Hindlimb muscle (tissue), 1 donor: Measurements from ENCODE around the gene PIK3R6. TPM values are rescaled to one million over a fixed set of nuclear protein-coding genes. Genes with fewer than 3 reads are reported as not detected.
"Not testable (repeated sequence)": the region's sequence is repeated elsewhere in the genome, so short reads cannot be mapped to it uniquely, and the experiment has no call there.

Source experiments
- DNase-seq: peaks from one replicate; pipeline ENCODE4 v3.0.0-alpha.2; 2013
- polyA plus RNA-seq: library from polyadenylated mRNA; unstranded; fragments of 120-200 nt; gene quantifications from one replicate; pipeline ENCODE4 v1.2.1, GENCODE V29; 2013; ENCODE audit not compliant: insufficient read length

PIK3R6 gene
- polyA plus RNA-seq, 1 donor = 5.4 TPM

DNA sequence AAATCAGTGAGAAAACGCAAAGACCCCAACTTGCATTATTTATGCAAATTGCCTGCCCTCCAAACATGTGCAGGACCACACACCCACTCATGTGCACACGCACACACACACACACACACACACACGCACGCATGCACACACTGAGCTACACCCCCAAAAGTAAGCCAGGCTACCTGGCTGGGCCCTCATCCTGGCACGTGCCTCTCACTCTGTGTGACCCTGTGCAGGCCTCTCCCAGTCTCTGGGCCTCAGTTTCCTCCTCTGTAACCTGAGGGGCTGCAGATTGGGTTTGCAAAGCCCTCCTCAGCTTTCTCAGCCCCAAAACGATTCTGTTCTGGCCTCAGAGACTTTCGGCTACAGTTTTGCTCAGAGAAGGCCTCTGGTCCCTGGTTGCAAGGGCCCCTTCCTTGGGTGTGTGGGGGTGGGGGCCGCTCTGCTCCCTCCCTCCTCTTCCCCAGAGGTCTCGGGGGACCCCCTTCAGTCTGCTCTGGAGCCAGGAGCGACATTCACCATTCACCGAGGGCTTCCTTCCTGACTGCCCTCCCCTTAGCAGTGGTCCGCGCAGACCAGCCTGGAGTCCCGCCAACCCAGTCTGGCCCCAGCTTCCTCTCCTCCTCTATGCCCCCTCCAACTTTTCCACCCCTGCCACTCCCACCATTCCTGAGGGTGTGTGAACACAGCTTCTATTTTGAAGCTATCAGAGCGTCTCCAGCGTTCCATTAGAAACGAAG lies 5.4 kb upstream of the PIK3R6 start:
- no peak for DNase-seq

DNA sequence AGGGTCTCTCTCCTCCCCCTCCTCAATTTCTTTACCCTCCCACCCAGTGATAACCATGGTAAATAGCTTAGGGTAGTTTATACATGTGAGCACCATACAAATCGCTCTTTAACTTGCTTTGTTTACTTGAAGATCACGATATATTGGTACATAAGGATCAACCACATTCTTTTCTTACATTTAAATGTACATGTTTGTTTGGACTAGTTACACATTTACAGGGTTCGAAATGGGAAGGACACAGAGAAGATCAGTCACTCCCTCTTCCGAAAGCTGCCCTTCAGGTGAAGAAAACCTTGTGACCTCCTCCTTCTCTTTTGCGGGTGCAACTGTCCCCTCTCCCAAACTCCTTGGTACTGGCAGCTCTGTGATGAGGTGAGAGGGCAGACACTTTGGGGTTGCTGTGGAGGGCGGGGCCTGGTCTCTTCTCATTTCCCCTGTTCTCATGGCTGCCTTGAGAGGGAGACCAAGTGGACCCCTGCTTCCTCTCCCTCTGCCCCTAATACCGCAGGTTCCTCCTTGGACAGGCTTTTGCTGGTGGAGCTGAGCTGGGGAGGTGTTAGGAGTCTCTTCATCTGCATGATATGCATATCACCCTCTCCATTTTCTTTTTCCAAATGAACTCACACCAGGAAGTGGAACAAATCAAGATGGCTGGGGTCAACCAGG lies 4.7 kb upstream of the PIK3R6 start:
- no peak for DNase-seq

DNA sequence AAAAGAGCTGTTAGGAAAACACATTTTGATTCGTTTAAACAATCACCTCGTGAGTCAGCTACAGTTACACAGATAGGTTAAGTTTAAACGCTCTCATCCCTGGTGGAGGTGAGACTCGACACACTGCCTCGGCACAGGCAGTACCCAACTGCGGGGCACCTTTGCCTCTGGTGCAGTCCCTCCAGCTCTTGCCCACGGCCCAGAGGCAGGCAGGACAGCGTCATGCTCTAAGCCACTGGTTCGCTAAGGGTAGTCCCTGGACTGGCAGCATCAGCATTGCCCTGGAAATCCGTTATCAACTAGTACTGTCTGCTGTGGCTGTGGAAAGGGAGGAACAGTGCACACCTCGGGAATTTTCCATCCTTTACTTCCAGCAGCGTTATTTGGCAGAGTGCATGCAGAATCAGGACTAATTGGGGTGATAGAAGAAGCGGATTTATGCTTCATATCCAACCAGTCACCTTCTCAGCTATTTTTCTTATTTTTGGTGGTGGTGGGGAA lies 3.7 kb upstream of the PIK3R6 start:
- no peak for DNase-seq

DNA sequence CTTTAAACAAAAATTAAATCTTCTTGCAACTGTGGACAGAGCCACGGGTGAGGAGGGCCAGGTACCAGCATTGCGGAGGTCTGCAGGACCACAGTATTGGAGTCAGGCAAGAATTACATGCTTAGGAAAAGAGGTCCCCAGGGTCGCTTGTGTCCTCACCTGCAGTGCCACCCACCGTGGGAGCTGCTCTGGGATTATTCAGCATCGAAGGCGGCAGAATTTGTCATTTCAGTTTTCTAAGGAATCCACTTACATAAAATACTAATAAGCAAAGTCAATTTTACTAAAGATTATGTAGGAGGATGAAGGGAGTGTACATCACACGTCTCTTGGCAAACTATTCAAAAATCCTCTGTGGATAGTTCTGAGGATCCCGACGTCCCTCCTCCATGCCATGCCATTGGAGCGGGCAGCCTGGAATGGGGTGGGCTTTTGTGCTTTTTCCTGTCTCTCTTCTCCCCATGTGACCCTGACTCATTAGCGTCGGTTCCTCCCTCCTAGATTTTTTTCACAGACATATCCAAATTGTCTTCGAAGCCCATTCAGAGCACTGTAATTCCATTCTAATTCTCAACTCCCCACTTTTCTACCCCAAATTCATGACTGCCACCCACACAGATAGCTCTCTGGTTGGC lies 3.0 kb upstream of the PIK3R6 start:
- no peak for DNase-seq

DNA sequence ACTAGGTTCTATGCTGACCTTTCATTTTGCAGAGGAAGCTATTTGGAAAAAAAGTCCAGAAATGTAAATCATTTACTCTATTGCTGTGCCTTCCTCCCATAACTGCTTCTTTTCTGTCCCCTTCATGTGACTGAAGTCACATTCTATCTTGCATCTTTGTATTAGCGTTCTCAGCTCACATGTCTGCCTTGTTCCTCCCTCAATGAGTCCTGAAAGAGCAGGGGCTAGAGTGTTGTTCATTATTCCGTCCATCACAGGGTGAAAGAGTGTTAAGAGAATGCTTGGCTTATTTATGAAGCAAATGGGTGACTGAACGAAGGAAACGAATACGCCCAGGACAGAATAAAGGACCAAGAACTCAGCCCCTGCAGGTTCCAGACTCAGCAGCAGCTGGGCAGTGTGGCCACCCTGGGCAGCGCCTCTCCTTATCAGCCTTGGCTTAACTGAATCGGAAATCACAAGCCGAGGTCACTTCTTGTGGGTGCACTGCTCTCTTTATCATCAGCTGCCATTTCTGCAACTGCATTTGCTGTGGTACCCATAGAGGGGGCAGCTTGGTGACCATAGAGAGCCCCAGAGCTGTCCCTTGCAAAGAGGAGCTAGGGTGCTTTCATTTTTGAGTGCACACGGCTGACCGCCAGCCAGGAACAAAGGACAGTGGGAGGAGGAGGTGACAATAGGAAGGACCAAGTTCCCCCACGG lies 1.8 kb upstream of the PIK3R6 start:
- DNase-seq = no peak

DNA sequence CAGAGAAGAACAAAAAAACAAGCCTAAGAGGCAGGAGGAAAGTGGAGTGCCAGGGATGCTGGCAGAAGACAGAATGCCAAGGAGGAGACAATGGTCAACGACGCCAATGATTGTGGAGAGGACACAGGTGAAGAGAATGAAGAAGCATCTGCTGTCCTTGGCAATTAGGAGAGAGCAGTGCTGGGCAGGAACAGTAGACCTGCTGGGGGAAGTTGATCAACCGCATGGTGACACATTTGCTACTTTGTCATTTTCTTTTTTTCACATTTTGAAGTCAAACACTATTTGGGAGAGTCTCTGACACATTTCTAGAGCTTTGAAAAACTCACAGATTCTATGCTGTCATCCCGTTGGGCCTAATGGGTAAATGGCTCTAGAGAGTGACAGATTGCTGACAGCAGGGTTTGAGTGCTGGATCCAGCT lies 1.1 kb upstream of the PIK3R6 start:
- no peak for DNase-seq

DNA sequence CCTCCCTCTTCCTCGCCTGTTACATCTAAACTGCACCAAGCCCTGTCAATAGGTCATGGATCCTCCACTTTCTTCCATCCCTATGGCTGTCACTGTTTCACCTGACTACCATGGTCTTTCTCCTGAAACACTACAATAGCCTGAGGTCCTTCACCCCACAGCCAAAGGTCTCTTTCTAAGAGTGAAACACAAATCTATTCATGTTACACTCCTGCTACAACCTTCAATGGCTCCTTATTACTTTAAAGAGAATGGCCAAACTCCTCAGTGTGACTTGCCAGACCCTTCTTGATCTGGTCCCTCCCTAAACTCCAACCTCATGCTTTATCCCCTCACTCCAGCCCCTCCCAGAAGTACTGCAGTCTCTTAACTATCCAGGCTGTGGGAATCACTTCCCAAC lies 618 bp upstream of the PIK3R6 start:
- DNase-seq = no peak

DNA sequence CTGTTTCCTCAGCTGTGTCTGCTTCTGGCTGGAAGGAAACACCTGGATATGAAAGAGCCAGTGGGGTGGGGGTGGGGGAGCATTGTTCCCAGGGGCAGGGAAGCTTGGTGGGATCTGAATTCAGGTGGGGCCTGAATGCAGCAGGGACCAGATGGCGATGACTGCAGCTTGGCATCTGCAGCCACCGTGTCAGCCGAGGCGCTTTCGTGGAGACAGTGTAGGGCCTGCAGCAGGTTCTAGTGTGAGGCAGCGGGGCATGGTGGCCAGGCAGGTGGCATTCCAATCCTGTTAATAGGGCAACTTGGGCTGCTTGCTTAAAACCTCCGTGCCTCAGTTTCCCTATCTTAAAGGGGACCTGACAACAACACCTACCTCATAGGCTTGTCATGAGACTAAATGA lies 1.7 kb downstream of the PIK3R6 start:
- no peak for DNase-seq

DNA sequence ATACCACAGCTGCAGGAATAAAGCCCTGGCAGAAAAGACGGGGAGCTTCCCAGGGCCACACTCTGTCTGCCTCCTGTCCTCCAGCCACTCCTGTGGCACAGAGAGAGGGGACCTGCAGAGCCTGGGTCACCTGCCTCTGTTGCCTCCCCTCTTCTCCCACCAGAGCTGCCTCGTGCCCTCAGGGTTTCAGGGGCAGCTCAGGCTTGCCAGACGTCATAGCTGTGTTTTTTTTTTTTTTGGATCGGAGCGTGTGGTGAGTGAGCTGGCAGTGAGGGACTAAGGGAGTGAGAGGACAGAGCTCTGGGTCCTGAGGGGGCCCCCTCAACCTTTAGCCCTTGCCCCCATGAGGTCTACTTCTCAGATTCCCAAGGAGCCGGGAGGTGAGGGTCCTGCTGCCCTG lies 2.1 kb downstream of the PIK3R6 start:
- no peak for DNase-seq

DNA sequence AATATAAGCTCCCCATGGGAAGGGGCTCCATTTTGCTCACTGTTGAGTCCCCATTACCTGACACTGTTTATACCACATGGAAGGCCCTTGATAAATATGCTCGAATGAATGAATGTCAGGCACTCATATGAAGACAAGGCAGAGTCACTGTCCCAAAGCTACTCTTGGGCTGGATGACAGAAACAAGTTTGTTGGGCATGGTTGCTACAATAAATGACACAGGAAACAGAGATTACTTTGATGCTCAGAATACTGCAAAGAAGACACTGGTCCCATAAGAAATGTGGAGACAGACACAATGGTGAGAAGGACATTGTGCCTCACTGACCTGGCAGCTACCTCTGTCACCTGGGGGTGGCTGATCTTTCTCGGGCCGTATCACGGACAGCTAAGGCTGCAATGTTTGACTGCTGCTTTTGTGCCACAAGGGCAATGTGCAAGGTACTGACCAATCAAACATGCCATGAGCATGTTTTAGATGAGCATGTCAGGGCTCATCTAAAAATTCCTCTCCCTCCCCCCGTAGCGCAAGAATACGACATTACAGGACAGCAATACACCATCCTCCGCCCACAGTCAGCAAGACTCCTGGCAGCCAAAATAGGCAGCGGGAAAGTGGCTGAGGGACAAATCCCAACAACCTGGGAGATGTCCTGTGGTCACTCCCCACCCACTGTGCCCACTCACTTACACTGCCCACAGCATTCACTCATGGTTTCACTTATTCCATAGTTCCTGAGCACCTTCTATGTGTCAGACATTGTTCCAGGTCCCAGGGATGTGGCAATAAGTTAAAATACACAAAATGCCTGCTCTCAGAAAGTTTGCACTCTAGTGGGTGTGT lies 5.0 kb downstream of the PIK3R6 start:
- DNase-seq = no peak

DNA sequence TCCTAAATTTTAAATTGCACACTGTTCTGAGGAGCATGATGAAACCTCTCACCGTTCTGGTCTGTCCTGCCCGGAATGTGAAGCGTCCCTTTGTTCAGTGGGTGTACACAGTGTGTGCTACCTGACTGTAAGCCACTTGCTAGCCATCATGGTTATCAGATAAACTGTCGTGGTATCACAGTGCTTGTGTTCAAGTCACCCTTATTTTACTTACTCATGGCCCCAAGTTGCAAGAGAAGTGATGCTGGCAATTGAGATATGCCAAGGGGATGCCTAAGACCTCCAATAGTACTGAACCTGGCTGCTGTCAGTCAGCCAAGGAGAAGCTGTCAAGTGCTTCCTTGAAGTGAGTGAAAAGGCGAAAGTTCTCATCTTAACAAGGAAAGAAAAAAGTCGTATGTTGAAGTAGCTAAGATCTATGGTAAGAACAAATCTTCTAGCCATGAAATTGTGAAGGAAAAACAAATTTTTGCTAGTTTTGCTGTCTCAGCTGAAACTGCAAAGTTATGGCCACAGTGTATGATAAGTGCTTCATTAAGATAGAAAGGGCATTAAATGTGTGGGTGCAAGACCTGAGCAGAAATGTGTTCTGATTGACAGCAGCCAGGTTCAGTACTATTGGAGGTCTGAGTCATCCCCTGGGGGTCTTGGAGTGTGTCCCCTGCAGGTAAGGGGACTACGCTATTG lies 5.8 kb downstream of the PIK3R6 start:
- no peak for DNase-seq

DNA sequence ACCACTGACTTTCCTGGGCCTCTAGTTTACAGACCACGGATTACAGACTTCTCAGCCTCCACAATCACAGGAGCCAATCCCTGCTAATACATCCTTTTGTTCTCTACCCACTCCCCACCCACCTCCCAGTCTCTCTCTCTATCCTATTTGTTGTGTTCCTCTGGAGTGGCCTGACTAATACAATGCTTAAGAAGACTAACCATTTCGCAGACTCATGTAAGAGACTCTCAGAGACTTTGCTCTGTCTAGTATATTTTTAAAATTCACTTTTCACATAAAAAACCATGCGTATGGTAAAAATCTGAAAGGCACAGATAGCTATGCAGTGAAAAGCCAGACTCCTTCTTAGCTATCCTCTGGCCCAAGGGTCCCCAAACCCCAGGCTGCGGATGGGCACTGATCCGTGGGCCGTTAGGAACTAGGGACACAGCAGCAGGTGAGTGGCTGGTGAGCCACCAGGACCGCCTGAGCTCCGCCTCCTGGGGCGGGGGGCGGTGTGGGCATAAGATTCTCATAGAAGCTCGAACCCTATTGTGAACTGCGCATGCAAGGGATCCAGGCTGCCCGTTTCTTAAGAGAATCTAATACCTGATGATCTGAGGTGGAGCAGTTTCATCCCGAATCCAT lies 7.6 kb downstream of the PIK3R6 start:
- no peak for DNase-seq

DNA sequence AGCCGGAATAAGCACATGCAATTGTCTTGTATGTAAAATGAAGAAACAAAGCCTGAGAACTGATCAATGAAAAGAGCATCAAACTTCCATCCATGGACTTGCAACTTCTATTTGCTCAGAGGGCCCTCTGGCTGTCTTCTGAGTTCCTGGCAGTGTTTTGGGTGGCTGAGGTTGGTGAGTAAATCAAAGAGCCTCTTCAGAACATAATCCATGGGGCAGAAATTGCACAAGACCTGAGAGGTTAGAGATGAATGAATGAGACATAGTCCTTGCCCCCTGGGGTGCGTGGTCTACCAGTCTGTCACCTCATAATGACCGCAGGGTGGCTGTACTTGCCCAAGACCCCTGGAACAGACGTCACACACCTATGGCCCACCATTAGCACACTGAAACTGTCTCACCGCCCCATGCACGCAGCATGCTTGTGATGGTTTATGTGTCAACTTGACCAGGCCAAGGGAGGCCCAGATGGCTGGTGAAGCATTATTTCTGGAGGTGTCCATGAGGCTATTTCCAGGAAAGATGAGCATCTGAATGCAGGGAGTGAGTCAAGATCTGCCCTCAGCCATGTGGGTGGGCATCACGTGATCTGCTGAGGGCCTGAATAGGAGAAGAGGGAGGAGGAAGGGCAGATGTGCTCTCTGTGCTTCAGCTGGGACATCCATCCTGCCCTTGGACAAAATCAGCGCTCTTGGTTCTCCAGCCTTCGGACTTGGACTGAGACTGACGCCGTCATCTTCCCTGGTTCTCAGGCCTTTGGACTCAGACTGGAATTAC lies 8.3 kb downstream of the PIK3R6 start:
- DNase-seq = no peak

DNA sequence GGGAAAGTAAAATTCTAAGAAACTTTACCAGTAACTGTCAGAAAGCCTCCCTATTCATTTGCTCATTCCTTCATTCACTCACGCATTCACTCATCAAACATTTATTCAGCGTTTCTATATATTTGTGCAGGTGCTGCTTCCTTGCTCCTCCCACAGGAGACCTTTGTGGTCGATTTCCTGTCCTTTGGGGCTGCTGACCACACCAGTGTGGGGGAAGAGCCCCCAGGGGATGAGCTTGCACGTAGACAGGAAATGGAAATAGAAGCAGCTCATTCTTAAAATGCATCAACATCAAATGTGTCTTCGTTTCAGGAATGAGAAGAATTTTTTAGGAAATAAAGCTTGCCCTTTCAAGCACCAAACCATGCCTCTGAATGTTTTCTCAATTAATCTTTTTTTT lies 9.6 kb downstream of the PIK3R6 start:
- no peak for DNase-seq

DNA sequence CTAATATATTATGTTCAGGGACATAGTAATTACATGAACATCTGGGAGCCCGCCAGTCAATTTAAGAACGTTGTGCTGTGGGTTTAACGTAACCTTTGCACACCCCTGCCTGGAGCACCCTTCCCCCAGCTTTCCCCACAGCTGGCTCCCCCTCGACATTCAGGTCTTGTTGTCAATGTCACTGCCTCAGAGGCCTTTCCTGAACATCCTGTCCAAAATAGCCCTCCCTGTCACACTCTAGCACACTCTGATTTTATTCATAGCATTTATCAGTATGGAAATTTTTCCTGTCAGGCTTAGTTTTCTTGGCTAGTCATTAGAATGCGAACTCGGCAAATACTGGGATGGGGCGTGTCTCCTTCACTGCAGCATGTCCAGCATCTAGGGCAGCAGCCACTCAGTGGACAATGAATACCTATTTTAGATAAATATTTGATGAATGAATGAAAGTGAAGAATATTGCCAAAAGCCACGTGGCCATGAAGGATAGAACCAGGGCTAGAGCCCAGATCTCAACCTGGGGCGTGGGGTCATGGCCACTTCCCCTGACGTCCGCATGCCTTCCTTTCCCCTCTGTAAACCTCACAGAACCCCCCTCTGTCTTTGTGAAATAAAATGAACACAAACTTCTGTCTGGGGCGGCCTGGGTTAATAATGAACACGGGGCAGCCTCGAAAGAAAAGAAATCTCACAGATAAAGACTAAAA lies 10.5 kb downstream of the PIK3R6 start:
- DNase-seq = no peak

DNA sequence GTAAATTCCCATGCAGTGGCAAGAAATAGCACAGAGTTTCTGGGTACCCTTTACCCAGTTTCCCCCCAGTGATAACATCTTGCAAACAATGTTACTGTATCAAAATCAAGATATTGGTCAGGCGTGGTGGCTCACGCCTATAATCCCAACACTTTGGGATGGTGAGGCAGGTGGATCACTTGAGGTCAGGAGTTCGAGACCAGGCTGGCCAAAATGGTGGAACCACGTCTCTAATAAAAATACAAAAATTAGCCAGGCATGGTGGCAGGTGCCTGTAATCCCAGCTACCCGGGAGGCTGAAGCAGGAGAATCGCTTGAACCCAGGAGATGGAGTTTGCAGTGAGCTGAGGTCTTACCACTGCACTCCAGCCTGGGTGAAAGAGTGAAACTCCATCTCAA lies 11.3 kb downstream of the PIK3R6 start:
- DNase-seq = not testable (repeated sequence)

DNA sequence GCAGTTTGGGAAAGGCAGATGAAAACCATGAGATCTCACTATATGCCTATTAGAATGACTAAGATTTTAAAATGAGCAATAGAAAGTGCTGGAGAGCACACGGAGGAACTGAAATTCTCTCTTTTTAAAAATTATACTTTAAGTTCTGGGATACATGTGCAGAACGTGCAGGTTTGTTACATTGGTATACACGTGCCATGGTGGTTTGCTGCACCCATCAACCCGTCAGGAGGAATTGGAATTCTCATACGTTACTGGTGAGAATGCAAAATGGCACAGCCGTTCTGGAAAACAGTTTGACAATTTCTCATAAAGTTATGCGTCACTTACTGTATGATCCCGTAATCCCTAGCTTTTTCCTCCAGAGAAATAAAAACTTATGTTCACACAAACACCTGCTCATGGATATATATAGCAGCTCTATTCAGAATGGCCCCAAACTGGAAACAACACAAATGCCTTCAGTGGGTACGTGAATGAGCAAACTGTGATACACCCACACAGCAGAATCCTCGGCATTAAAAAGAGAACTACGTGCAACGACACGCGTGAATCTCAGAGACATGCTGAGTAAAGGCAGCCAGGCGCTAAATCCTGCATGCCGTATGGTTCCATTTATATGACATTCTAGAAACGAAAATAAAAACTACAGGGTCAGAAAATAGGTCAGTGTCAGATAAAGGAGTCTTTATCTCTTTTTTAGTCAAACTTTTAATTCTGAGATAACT lies 11.8 kb downstream of the PIK3R6 start:
- DNase-seq = no peak

DNA sequence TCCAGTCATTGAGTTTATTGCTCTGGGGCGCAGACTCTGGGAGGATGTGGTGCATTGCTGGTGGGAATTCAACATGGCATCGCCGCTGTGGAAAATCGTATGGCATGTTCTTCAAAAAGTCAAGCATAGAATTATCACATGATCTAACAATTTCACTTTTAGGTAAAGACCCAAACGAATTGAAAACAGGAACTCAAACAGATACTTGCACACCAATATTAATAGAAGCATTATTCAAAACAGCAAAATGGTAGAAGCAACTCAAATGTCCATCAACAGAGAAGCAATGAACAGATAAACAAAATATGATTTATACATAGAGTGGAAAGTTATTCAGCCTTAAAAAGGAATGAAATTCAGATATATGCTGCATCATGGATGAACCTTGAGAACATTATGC lies 15.9 kb downstream of the PIK3R6 start:
- no peak for DNase-seq
